HT-29 (cell line): ENCODE measurements around the gene ARRDC4. TPM values are rescaled to one million over a fixed set of nuclear protein-coding genes. Genes with fewer than 3 reads are reported as not detected.

ENCODE experiments used
- DNase-seq: peaks from one replicate; pipeline ENCODE4 v3.0.0-alpha.2; 2015; ENCODE audit warnings: low spot score
- total RNA-seq: library from RNA; depleted of rRNA; stranded (reverse); fragments of >200 nt; shearing (Covaris generic); gene quantifications from 2 replicates; pipeline ENCODE4 v1.2.3, GENCODE V29; 2014

Gene ARRDC4
- total RNA-seq, 1 experiment from 2014 or later: 5.1 TPM

- peak; percentile 62 for DNase-seq
Measured at GRCh38 chr15:97995881-97996603, 35.5 kb downstream of the ARRDC4 start.

GRCh38 chr15:97998307-97999071 lies 38.0 kb downstream of the ARRDC4 start:
- DNase-seq: no peak

GRCh38 chr15:98000249-98001203 lies 40.0 kb downstream of the ARRDC4 start:
- no peak for DNase-seq

GRCh38 chr15:98001663-98002194 lies 41.2 kb downstream of the ARRDC4 start:
- no peak for DNase-seq

GRCh38 chr15:98002419-98002818 lies 41.9 kb downstream of the ARRDC4 start:
- no peak for DNase-seq

GRCh38 chr15:98002866-98003265 lies 42.4 kb downstream of the ARRDC4 start:
- no peak for DNase-seq

- DNase-seq: no peak
Measured at GRCh38 chr15:98003518-98003917, 43.0 kb downstream of the ARRDC4 start.

GRCh38 chr15:98003996-98004395 lies 43.5 kb downstream of the ARRDC4 start:
- no peak for DNase-seq

- DNase-seq: no peak
Measured at GRCh38 chr15:98005659-98006058, 45.2 kb downstream of the ARRDC4 start.

GRCh38 chr15:98009169-98009568 lies 48.7 kb downstream of the ARRDC4 start:
- DNase-seq: no peak

GRCh38 chr15:98009971-98010370 lies 49.5 kb downstream of the ARRDC4 start:
- no peak for DNase-seq

GRCh38 chr15:98012354-98012753 lies 51.9 kb downstream of the ARRDC4 start:
- no peak for DNase-seq

GRCh38 chr15:98013631-98014030 lies 53.1 kb downstream of the ARRDC4 start:
- DNase-seq: no peak

GRCh38 chr15:98017150-98017964 lies 56.9 kb downstream of the ARRDC4 start:
- no peak for DNase-seq

- DNase-seq: no peak
Measured at GRCh38 chr15:98018761-98019351, 58.4 kb downstream of the ARRDC4 start.
